Stimulated activated CD8-positive, alpha-beta memory T cell treated with anti-CD3 and anti-CD28 coated beads, Interleukin-4, amount 100 ng/mL, for 48 hours (primary cell): ENCODE data around the gene B3GALT5.

Experiments
- DNase-seq: peaks from one replicate; pipeline ENCODE4 v3.0.0-alpha.2; 2020

The B3GALT5 gene

GRCh38 chr21:39707316-39707715 is 94.6 kb downstream of the B3GALT5 start:
- DNase-seq: no peak

- DNase-seq: no peak
Measured at GRCh38 chr21:39710866-39711265, 98.1 kb downstream of the B3GALT5 start.

GRCh38 chr21:39712273-39712672 is 99.5 kb downstream of the B3GALT5 start:
- DNase-seq: no peak

DNA sequence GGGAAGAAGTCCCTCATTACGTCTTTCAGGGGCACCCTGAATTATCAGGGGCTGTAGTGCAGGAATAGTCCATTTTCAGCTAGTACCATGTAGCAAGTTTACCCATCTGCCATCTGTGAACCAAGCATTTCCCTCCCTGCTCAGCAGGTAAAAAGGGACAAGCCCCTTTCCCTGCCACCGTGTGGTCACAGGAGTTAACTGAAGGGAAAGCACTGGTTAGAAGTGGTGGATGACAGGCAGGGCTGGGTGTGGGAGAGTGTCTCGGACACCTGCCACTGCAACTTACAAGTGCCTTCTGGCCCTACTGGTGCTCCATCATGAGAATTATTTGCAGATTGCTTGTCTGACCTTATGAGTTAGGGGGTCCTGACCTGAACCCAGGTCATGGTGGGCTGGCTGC is 100.2 kb downstream of the B3GALT5 start:
- no peak for DNase-seq

GRCh38 chr21:39713905-39714304 is 101.2 kb downstream of the B3GALT5 start:
- DNase-seq: no peak

GRCh38 chr21:39714331-39714730 is 101.6 kb downstream of the B3GALT5 start:
- DNase-seq: no peak

- peak; percentile 67 for DNase-seq
Measured at GRCh38 chr21:39715804-39716397, 103.2 kb downstream of the B3GALT5 start.

DNA sequence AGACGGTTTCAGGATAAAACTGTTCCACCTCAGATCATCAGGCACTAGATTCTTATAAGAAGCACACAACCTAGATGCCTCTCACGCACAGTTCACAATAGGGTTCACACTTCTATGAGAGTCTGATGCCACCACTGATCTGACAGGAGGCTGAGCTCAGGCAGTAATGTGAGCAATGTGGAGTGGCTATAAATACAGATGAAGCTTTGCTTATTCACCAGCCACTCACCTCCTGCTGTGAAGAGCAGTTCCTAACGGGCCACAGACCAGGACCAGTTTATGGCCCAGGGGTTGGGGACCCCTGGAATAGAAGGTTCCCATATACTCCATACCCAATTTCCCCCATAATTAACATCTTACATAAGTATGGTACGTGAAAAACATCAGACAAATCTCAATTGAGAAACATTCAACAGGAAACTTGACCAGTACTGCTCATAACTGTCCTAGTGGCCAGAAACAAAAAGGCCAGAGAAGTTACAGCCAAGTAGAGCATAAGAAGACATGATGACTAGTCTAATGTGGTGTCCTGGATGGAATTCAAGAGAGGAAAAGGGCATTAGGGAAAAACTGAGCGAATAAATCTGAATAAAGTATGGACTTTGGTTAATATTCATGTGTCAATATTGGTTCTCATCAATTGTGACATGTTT is 107.5 kb downstream of the B3GALT5 start:
- no peak for DNase-seq

GRCh38 chr21:39721885-39722284 is 109.1 kb downstream of the B3GALT5 start:
- no peak for DNase-seq
